Upper lobe of left lung (tissue), 4 donors: Measurements from ENCODE around the gene TMEM167A.

Experiments
- EP300 ChIP-seq, 4 donors: sonication (generic); formaldehyde crosslinking; IDR thresholded peaks; one replicate each; pipeline ENCODE4 v1.5.1; 2017; ENCODE audit warnings: antibody characterized with exemption in 4 of 4, control low read depth in 2 of 4
- POLR2A ChIP-seq, 4 donors: fragments of 450-650 bp; IDR thresholded peaks; one replicate each; pipeline ENCODE4 v1.5.1; 2016 to 2017; ENCODE audit warnings: antibody characterized with exemption in 4 of 4, mild to moderate bottlenecking in 2 of 4
- TF ChIP-seq, protein P1 (sequence below), 6 experiments: fragments of 450-650 bp in 4 of 6; fragments of 200-600 bp in 2 of 6; sonication (generic) in 2 of 6; IDR thresholded peaks; one replicate each; pipeline ENCODE4 v1.5.1; 2016 to 2019; ENCODE audit warnings: antibody characterized with exemption in 6 of 6

DNA sequence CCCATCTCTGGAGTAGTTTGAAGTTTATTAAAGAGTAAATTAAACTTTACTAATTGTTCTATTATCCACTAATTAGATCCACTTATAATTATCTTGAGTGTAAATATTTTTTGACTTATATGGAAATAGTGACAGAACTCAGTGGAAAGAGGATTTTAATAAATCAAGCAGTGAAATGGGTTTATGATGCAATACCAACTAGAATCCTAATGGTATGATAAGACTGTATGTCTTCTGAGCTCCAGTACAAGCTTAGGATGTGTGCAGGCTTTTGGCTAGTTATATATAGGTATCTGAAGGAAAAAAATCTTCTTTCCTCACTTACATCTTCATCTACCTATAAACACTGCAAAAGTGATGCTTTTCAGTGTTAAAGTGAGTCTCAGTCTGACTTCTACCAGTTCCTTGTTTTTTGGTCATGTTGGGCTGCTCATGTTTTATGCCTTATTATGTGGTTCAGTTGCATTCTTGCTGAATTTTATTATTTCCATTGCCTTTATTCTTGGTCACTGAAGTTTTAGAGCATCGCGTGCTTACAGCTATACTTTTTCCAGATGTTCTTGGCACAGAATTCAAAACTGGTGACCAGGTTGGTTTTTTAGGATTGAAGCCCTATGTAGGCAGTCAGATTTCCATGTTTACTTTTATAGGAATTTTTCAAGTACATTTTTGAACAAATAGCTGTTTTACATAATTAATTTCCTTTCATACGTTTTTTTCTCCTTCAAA lies 30.7 kb upstream of the TMEM167A start:
- TF ChIP-seq, protein P1, sequence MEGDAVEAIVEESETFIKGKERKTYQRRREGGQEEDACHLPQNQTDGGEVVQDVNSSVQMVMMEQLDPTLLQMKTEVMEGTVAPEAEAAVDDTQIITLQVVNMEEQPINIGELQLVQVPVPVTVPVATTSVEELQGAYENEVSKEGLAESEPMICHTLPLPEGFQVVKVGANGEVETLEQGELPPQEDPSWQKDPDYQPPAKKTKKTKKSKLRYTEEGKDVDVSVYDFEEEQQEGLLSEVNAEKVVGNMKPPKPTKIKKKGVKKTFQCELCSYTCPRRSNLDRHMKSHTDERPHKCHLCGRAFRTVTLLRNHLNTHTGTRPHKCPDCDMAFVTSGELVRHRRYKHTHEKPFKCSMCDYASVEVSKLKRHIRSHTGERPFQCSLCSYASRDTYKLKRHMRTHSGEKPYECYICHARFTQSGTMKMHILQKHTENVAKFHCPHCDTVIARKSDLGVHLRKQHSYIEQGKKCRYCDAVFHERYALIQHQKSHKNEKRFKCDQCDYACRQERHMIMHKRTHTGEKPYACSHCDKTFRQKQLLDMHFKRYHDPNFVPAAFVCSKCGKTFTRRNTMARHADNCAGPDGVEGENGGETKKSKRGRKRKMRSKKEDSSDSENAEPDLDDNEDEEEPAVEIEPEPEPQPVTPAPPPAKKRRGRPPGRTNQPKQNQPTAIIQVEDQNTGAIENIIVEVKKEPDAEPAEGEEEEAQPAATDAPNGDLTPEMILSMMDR (IDR thresholded peaks at IDR 0.05) = no peak
- no peak for TF ChIP-seq EP300 (IDR thresholded peaks at IDR 0.05)
- no peak for TF ChIP-seq POLR2A (IDR thresholded peaks at IDR 0.05)
